Suprapubic skin (tissue), 3 donors: ENCODE measurements around the gene FAM72A.
"Not testable (repeated sequence)": the region's sequence is repeated elsewhere in the genome, so short reads cannot be mapped to it uniquely, and the experiment has no call there.

Source experiments
- CTCF ChIP-seq, 2 donors: fragments of 200-600 bp in 1 of 2; fragments of 450-650 bp in 1 of 2; sonication (generic) in 1 of 2; IDR thresholded peaks; one replicate each; pipeline ENCODE4 v1.5.1; 2016 to 2019; ENCODE audit warnings: antibody characterized with exemption in 2 of 2, mild to moderate bottlenecking in 1 of 2, moderate library complexity in 1 of 2
- EP300 ChIP-seq: sonication (generic); formaldehyde crosslinking; IDR thresholded peaks from one replicate; pipeline ENCODE4 v1.6.1; 2017; ENCODE audit warnings: antibody characterized with exemption
- POLR2A ChIP-seq, 2 donors: fragments of 450-650 bp; IDR thresholded peaks; one replicate each; pipeline ENCODE4 v1.6.1; 2017; ENCODE audit warnings: antibody characterized with exemption in 2 of 2, mild to moderate bottlenecking in 2 of 2, moderate library complexity in 2 of 2

GRCh38 chr1:206173110-206173719 lies 29.4 kb downstream of the FAM72A start:
- not testable (repeated sequence) for TF ChIP-seq CTCF (IDR thresholded peaks at IDR 0.05); POLR2A (IDR thresholded peaks at IDR 0.05); EP300
